D721Med (cell line): ENCODE data around the gene INPP5D.

Experiments used
- DNase-seq: peaks from one replicate; pipeline ENCODE4 v3.0.0; 2011; ENCODE audit warnings: low spot score; ENCODE audit not compliant: insufficient read length
- FAIRE-seq: peaks from 2 replicates; lab custom pipeline; 2011; peaks lifted over from hg19 to GRCh38; lab: Jason Lieb, UNC
- TF ChIP-seq, protein P1 (sequence below): IDR thresholded peaks from 2 replicates; pipeline ENCODE4 v1.5.1; 2012; ENCODE audit warnings: mild to moderate bottlenecking, control low read depth; ENCODE audit not compliant: insufficient read depth; ENCODE audit errors: missing control alignments

Gene INPP5D

DNA sequence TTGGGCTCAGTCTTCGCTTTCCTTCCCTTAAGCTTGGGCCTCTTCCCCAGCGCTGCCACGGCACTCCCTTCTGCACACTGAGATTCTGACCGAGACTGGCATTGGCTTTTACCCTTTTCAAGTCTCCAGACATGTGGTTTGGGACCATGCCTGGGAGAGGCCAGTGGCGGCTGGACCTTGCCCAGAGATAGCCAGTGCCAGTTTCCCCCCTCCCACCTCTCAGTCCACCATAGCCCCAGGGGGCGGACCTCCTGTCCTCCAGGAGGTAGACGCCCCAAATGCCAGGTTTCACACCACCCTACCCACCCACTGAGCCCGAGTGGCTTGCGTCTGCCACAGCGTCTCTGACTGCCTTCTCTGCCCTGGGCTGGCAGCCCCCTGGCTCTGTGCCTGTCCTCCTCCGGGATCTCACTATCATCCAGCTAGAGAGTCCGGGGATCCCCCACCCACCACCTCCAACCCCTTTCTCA, 47.7 kb downstream of the INPP5D start:
- TF ChIP-seq, protein P1, sequence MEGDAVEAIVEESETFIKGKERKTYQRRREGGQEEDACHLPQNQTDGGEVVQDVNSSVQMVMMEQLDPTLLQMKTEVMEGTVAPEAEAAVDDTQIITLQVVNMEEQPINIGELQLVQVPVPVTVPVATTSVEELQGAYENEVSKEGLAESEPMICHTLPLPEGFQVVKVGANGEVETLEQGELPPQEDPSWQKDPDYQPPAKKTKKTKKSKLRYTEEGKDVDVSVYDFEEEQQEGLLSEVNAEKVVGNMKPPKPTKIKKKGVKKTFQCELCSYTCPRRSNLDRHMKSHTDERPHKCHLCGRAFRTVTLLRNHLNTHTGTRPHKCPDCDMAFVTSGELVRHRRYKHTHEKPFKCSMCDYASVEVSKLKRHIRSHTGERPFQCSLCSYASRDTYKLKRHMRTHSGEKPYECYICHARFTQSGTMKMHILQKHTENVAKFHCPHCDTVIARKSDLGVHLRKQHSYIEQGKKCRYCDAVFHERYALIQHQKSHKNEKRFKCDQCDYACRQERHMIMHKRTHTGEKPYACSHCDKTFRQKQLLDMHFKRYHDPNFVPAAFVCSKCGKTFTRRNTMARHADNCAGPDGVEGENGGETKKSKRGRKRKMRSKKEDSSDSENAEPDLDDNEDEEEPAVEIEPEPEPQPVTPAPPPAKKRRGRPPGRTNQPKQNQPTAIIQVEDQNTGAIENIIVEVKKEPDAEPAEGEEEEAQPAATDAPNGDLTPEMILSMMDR, result no peak
- no peak for DNase-seq

GRCh38 chr2:233108611-233109490, 48.7 kb downstream of the INPP5D start:
- FAIRE-seq (no peak), DNase-seq (no peak)
- TF ChIP-seq, protein P1, result no peak

More for the DNA sequence above, 47.7 kb downstream of the INPP5D start:
- no peak for FAIRE-seq

DNA sequence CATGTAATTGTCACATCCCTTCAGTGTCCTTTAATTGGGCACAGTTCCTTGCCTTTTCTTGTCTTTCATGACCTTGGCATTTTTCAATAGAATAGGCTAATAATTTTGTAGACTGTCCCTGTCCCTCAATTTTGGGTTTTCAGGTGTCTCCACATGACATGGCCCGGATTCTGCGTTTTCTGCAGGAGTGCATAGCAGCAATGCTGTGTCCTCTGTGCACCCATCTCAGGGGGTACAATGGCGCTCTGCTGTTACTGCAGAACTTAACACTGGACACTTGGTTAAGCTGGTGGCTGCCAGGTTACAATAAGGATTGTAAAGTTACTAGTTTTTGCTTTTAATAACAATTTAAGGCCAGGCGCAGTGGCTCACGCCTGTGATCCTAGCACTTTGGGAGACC, 51.3 kb downstream of the INPP5D start:
- FAIRE-seq (no peak), DNase-seq (no peak)
- TF ChIP-seq, protein P1, result no peak

- TF ChIP-seq, protein P1, result no peak
- FAIRE-seq (no peak), DNase-seq (no peak)
Measured at GRCh38 chr2:233112329-233112728, 52.2 kb downstream of the INPP5D start.

DNA sequence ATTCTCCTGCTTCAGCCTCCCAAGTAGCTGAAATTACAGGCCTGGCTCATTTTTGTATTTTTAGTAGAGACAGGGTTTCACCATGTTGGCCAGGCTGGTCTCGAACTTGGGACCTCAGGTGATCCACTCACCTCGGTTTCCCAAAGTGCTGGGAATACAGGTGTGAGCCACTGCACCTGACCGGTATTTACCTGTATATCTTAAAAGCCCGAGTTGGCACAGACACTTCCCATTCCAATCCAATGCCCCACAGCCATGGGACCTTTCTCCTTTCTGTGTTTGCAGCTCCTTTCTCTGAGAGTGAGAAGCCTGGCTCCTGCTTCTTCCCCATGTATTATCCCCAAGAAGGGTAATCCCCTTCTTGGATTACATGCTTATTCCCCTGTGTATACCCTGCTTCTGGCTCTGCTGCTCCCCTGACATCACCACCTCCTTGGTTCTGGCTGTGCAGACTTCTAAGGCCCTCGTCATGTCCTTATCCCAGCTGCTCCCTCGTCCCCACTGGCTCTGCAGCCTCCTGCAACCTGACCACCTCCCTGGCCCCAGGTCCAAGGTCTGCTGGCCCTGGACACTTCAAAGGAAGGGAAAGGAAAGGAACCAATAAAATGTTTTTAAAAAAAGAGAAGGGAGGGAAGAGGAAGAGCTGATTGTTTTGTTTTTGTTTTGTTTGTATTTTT, 52.8 kb downstream of the INPP5D start:
- DNase-seq (peak; percentile 75), FAIRE-seq (no peak)
- TF ChIP-seq, protein P1, result no peak

DNA sequence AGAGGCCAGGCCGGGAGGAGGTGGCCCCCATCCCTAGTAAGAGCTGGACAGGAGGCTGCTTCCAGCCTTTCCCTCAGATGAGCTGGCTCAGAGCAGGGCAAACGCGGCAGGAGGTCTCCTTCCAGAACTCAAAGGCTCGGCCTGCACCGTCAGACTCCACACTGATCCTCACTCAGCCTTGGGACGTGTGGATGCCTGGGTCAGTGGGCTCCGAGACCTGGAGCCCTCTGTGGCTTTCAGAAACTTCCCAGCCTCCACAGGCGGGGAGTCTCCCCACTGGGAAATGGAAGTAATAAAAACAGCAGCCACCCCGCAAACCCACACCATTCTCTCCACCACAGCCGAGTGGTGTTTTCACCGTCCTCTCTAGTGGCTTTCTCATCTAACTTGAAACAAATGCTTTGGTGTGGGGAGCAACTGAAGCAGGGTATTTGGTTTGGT, 54.3 kb downstream of the INPP5D start:
- TF ChIP-seq, protein P1, result no peak
- FAIRE-seq (no peak), DNase-seq (no peak)
